OCI-LY1 (cell line): ENCODE measurements around the gene ZNF143.

Experiments used
- H2AFZ ChIP-seq: fragments of 200-600 bp; sonication (generic), shearing (Covaris generic); 2 replicates; pipeline ENCODE4 v1.6.0; 2014; ENCODE audit warnings: antibody characterized with exemption, mild to moderate bottlenecking, low read length
- H3F3A ChIP-seq: fragments of 200-600 bp; sonication (generic), shearing (Covaris generic); 2 replicates; pipeline ENCODE4 v1.6.0; 2014; ENCODE audit warnings: mild to moderate bottlenecking, antibody characterized with exemption, low read length, moderate library complexity; ENCODE audit not compliant: insufficient read depth
- H3K27ac ChIP-seq: fragments of 200-600 bp; sonication (generic); 2 replicates; pipeline ENCODE4 v1.5.1; 2014; ENCODE audit warnings: low read length, mixed run types, mild to moderate bottlenecking, low read depth; ENCODE audit not compliant: poor library complexity, severe bottlenecking
- H3K27me3 ChIP-seq: fragments of 200-600 bp; sonication (generic); 2 replicates; pipeline ENCODE4 v1.6.0; 2014; ENCODE audit warnings: antibody characterized with exemption, mild to moderate bottlenecking, low read length, moderate library complexity; ENCODE audit not compliant: insufficient read depth
- H3K36me3 ChIP-seq: fragments of 200-600 bp; sonication (generic); 2 replicates; pipeline ENCODE4 v1.6.1; 2014; ENCODE audit warnings: mild to moderate bottlenecking, antibody characterized with exemption, low read length, moderate library complexity, mixed read lengths; ENCODE audit not compliant: insufficient read depth
- H3K4me1 ChIP-seq: fragments of 200-600 bp; sonication (generic); 2 replicates; pipeline ENCODE4 v1.5.1; 2014; ENCODE audit warnings: mild to moderate bottlenecking, low read length, moderate library complexity; ENCODE audit not compliant: insufficient read depth, severe bottlenecking
- H3K4me2 ChIP-seq: fragments of 200-600 bp; sonication (generic), shearing (Covaris generic); 2 replicates; pipeline ENCODE4 v1.6.1; 2014; ENCODE audit warnings: low read length
- H3K4me3 ChIP-seq: fragments of 200-600 bp; sonication (generic); 2 replicates; pipeline ENCODE4 v1.5.1; 2014; ENCODE audit warnings: low read length, low read depth, mild to moderate bottlenecking, mixed read lengths; ENCODE audit not compliant: poor library complexity, severe bottlenecking
- H3K79me2 ChIP-seq: fragments of 200-600 bp; shearing (Covaris generic); 2 replicates; pipeline ENCODE4 v1.6.1; 2016; ENCODE audit warnings: mixed run types, low read length, mixed read lengths; ENCODE audit not compliant: insufficient read depth
- H3K9ac ChIP-seq: fragments of 200-600 bp; sonication (generic), shearing (Covaris generic); 2 replicates; pipeline ENCODE4 v1.6.1; 2014; ENCODE audit warnings: mild to moderate bottlenecking, low read length, mixed read lengths
- H3K9me2 ChIP-seq: fragments of 200-600 bp; sonication (generic), shearing (Covaris generic); 2 replicates; pipeline ENCODE4 v1.6.1; 2014; ENCODE audit warnings: low read depth, mild to moderate bottlenecking, low read length, mixed read lengths
- H3K9me3 ChIP-seq: fragments of 200-600 bp; shearing (Covaris generic); 2 replicates; pipeline ENCODE4 v1.6.1; 2014; ENCODE audit warnings: low read length, mixed read lengths
- H4K20me1 ChIP-seq: fragments of 200-600 bp; sonication (generic), shearing (Covaris generic); 2 replicates; pipeline ENCODE4 v1.6.0; 2016; ENCODE audit warnings: mild to moderate bottlenecking, low read length; ENCODE audit not compliant: insufficient read depth
- CTCF ChIP-seq: fragments of 200-600 bp; sonication (generic), shearing (Covaris generic); IDR thresholded peaks from 2 replicates; pipeline ENCODE4 v1.5.1; 2017; ENCODE audit warnings: mild to moderate bottlenecking, antibody characterized with exemption, low read length, moderate library complexity, mixed read lengths
- EZH2 ChIP-seq: fragments of 200-600 bp; sonication (generic), shearing (Covaris generic); IDR thresholded peaks from 2 replicates; pipeline ENCODE4 v1.8.0; 2017; ENCODE audit warnings: borderline replicate concordance, mixed run types, mild to moderate bottlenecking, antibody characterized with exemption, low read length, moderate library complexity, mixed read lengths

The ZNF143 gene

GRCh38 chr11:9462172-9462799 is 1.5 kb downstream of the ZNF143 start:
- H2AFZ ChIP-seq: no peak overlapping the region
- H3K79me2 ChIP-seq: peaks cover 24% of the 10 kb centered on the region
- TF ChIP-seq EZH2 (no peak), CTCF (no peak)
- H3K4me3 ChIP-seq: peak overlapping the region; percentile 66
- peak overlapping the region; percentile 87 for H3K4me2 ChIP-seq
- peaks cover 4% of the 10 kb centered on the region; the same call in 1 of the 2 replicates for H3K36me3 ChIP-seq
- peaks cover 5% of the 10 kb centered on the region for H3F3A ChIP-seq
- H3K27me3 ChIP-seq: no peaks in the 10 kb centered on the region
- no peaks in the 10 kb centered on the region for H4K20me1 ChIP-seq
- H3K4me1 ChIP-seq: peaks cover 26% of the 10 kb centered on the region
- peak overlapping the region; percentile 90 for H3K9ac ChIP-seq
- no peaks in the 10 kb centered on the region for H3K9me3 ChIP-seq
- peak overlapping the region; percentile 93 for H3K27ac ChIP-seq
- no peaks in the 10 kb centered on the region for H3K9me2 ChIP-seq

- Histone ChIP-seq H3K9me3 (no peaks in the 10 kb centered on the region), H2AFZ (0 out of 2 replicates have a peak overlapping the region, but pooled peaks have one; percentile 23), H3K36me3 (peaks cover 4% of the 10 kb centered on the region; the same call in 1 of the 2 replicates), H3K4me3 (peak overlapping the region; percentile 66), H3K4me1 (peaks cover 26% of the 10 kb centered on the region), H3K27ac (peak overlapping the region; percentile 65), H3K9me2 (no peaks in the 10 kb centered on the region), H3K4me2 (peak overlapping the region; percentile 87), H3K9ac (peak overlapping the region; percentile 22; the same call in 1 of the 2 replicates), H4K20me1 (no peaks in the 10 kb centered on the region), H3F3A (peaks cover 5% of the 10 kb centered on the region), H3K27me3 (no peaks in the 10 kb centered on the region), H3K79me2 (peaks cover 24% of the 10 kb centered on the region)
- no peak for TF ChIP-seq EZH2
- TF ChIP-seq CTCF: no peak
Observed at GRCh38 chr11:9462806-9463537, 2.2 kb downstream of the ZNF143 start.

- Histone ChIP-seq H2AFZ (no peak overlapping the region), H3K4me2 (no peak overlapping the region), H4K20me1 (no peaks in the 10 kb centered on the region), H3K9ac (no peak overlapping the region), H3K27me3 (no peaks in the 10 kb centered on the region), H3K4me3 (no peak overlapping the region), H3K36me3 (peaks cover 20% of the 10 kb centered on the region; the same call in 1 of the 2 replicates), H3K27ac (no peak overlapping the region), H3K79me2 (no peaks in the 10 kb centered on the region), H3K4me1 (no peaks in the 10 kb centered on the region), H3K9me3 (no peaks in the 10 kb centered on the region), H3K9me2 (no peaks in the 10 kb centered on the region), H3F3A (no peaks in the 10 kb centered on the region)
- TF ChIP-seq CTCF (no peak), EZH2 (no peak)
Observed at GRCh38 chr11:9470765-9471164, 10.0 kb downstream of the ZNF143 start.
